K562 (cell line): ENCODE measurements around the gene PPCDC. TPM values are rescaled to one million over a fixed set of nuclear protein-coding genes. Genes with fewer than 3 reads are reported as not detected.
A peak's percentile ranks its signal among the peaks of the same experiment; 100 is the strongest.

Source experiments
- ATF1 ChIP-seq, 2 experiments: fragments of 450-650 bp in 1 of 2; IDR thresholded peaks; 2 replicates each; pipeline ENCODE4 v1.6.1; 2016; ENCODE audit warnings: missing compliant biosample characterization in 1 of 2, missing genetic modification characterization in 1 of 2
- BRCA1 ChIP-seq, 2 experiments: fragments of 450-650 bp in 1 of 2; sonication (generic) in 1 of 2; formaldehyde crosslinking in 1 of 2; IDR thresholded peaks; 2 replicates each; pipeline versions ENCODE4 v1.5.0 to v1.6.1; 2017 to 2020; ENCODE audit warnings: mild to moderate bottlenecking in 1 of 2, missing genetic modification reagents in 1 of 2
- CHD1 ChIP-seq: fragments of 200-600 bp; sonication (generic); IDR thresholded peaks from one replicate; pipeline ENCODE4 v1.6.1; 2012; ENCODE audit warnings: mild to moderate bottlenecking, moderate library complexity, low read length, inconsistent platforms
- E2F4 ChIP-seq: sonication (generic); formaldehyde crosslinking; IDR thresholded peaks from 2 replicates; pipeline ENCODE4 v1.8.0; 2022; ENCODE audit warnings: mild to moderate bottlenecking, low read depth, missing genetic modification reagents
- E2F6 ChIP-seq, 2 experiments: IDR thresholded peaks; 2 replicates each; pipeline ENCODE4 v1.6.1; 2011; ENCODE audit warnings: borderline replicate concordance in 1 of 2, control low read depth in 1 of 2, low read depth in 1 of 2, low read length in 1 of 2, mild to moderate bottlenecking in 1 of 2, mixed read lengths in 1 of 2, moderate library complexity in 1 of 2; ENCODE audit not compliant: insufficient read depth in 1 of 2, insufficient read length in 1 of 2, poor library complexity in 1 of 2, severe bottlenecking in 1 of 2; ENCODE audit errors: extremely low read depth in 1 of 2
- FOSL1 ChIP-seq: fragments of 200-800 bp; sonication (Bioruptor generic); conservative IDR thresholded peaks from 2 replicates; pipeline ENCODE4 v1.6.1; 2016; ENCODE audit warnings: missing genetic modification characterization, missing compliant biosample characterization
- GABPA ChIP-seq: fragments of 200-800 bp; sonication (Bioruptor generic); conservative IDR thresholded peaks from 2 replicates; pipeline ENCODE4 v1.6.1; 2016; ENCODE audit warnings: low read depth, missing genetic modification characterization, missing compliant biosample characterization
- GTF2F1 ChIP-seq: IDR thresholded peaks from 2 replicates; pipeline ENCODE4 v1.6.1; 2011; ENCODE audit warnings: low read depth, low read length, improper control_type of control experiment
- HINFP ChIP-seq: fragments of 450-650 bp; conservative IDR thresholded peaks from 2 replicates; pipeline ENCODE4 v1.6.1; 2016; ENCODE audit warnings: missing genetic modification characterization, low read depth, mild to moderate bottlenecking, control low read depth, missing compliant biosample characterization
- KDM2B ChIP-seq: fragments of 250-450 bp; sonication (Bioruptor Pico); IDR thresholded peaks from 2 replicates; pipeline ENCODE4 v1.8.0; 2021; ENCODE audit warnings: mild to moderate bottlenecking, moderate library complexity
- NR2C2 ChIP-seq, 2 experiments: fragments of 200-800 bp in 1 of 2; sonication (Bioruptor generic) in 1 of 2; sonication (generic) in 1 of 2; formaldehyde crosslinking in 1 of 2; IDR thresholded peaks; 2 replicates each; pipeline versions ENCODE4 v1.6.1 to v1.8.0; 2016 to 2022; ENCODE audit warnings: mild to moderate bottlenecking in 1 of 2, missing compliant biosample characterization in 1 of 2, missing genetic modification characterization in 1 of 2, missing genetic modification reagents in 1 of 2
- TCF15 ChIP-seq: fragments of 250-450 bp; sonication (Bioruptor Pico); IDR thresholded peaks from 2 replicates; pipeline ENCODE4 v1.8.0; 2022; ENCODE audit warnings: moderate library complexity, mild to moderate bottlenecking, inconsistent platforms
- XRCC4 ChIP-seq: IDR thresholded peaks from one replicate; pipeline ENCODE4 v1.6.1; 2011; ENCODE audit not compliant: insufficient read depth, insufficient read length; ENCODE audit errors: extremely low read depth
- ZNF232 ChIP-seq: sonication (generic); formaldehyde crosslinking; IDR thresholded peaks from 2 replicates; pipeline ENCODE4 v1.8.0; 2022; ENCODE audit warnings: mild to moderate bottlenecking, missing genetic modification reagents
- ZNF398 ChIP-seq: fragments of 250-450 bp; sonication (Bioruptor Pico); IDR thresholded peaks from 2 replicates; pipeline ENCODE4 v1.8.0; 2021; ENCODE audit warnings: moderate library complexity, mild to moderate bottlenecking, inconsistent platforms
- ZNF512 ChIP-seq: IDR thresholded peaks from 2 replicates; pipeline ENCODE4 v1.6.1; 2016; ENCODE audit warnings: missing genetic modification characterization, missing compliant biosample characterization
- ZNF586 ChIP-seq: fragments of 450-650 bp; formaldehyde crosslinking; conservative IDR thresholded peaks from 2 replicates; pipeline ENCODE4 v1.4.0; 2020; ENCODE audit warnings: mild to moderate bottlenecking, moderate library complexity
- polyA plus RNA-seq, 8 experiments: library from polyadenylated mRNA; depleted of rRNA in 4 of 8; stranded (reverse) in 5 of 8; unstranded in 3 of 8; fragments of >200 nt; fragmentation: Nextera tagmentation in 2 of 8; fragmentation: Illumina TruSeq in 1 of 8; extraction: Ambion mirVana in 2 of 8; extraction: Trizol in 1 of 8; gene quantifications; 2 replicates each; pipeline versions ENCODE4 v1.2.1 to v1.2.3, GENCODE V29; 2011 to 2014; ENCODE audit warnings: inconsistent platforms in 1 of 8, missing spikeins in 1 of 8
- total RNA-seq, 7 experiments: library from RNA; depleted of rRNA in 6 of 7; stranded (reverse); fragments of >200 nt in 6 of 7; fragmentation: Illumina TruSeq in 2 of 7; extraction: Trizol in 2 of 7; gene quantifications; 2 replicates each; pipeline versions ENCODE4 v1.2.1 to v1.2.3, GENCODE V29; 2011 to 2021; ENCODE audit warnings: low replicate concordance in 1 of 7

PPCDC gene
- total and polyA plus RNA-seq, 9 of the 15 experiments (the other 6 are each of a cell fraction or from before 2014, with no cell fraction given) = 10.9 to 53.6 (median 16.7) TPM

- TF ChIP-seq BRCA1 (IDR thresholded peaks at IDR 0.05) (no peak), BRCA1 (CRISPR knock-in tag; IDR thresholded peaks at IDR 0.05) (no peak), TCF15 (CRISPR knock-in tag) (no peak), FOSL1 (tag) (peak; percentile 55; the same call in 1 of the 2 replicates), KDM2B (CRISPR knock-in tag) (no peak), XRCC4 (no peak), ZNF232 (CRISPR knock-in tag) (no peak), CHD1 (no peak), E2F6 (IDR thresholded peaks at IDR 0.05; ENCODE audit: borderline replicate concordance in 1 of 2, extremely low read depth in 1 of 2, insufficient read depth in 1 of 2, insufficient read length in 1 of 2, low read depth in 1 of 2, low read length in 1 of 2, poor library complexity in 1 of 2, severe bottlenecking in 1 of 2) (no peak), ZNF586 (CRISPR knock-in tag) (no peak), GTF2F1 (no peak), ATF1 (CRISPR knock-in tag; IDR thresholded peaks at IDR 0.05) (no peak), ATF1 (tag; IDR thresholded peaks at IDR 0.05) (no peak), E2F4 (CRISPR knock-in tag) (no peak), HINFP (tag) (no peak), NR2C2 (CRISPR knock-in tag; IDR thresholded peaks at IDR 0.05) (no peak), NR2C2 (tag; IDR thresholded peaks at IDR 0.05) (0 out of 2 replicates have a peak, but pooled peaks have one; percentile 3), GABPA (tag) (0 out of 2 replicates have a peak, but pooled peaks have one; percentile 25), ZNF512 (no peak), ZNF398 (CRISPR knock-in tag) (no peak)
Measured at GRCh38 chr15:75067123-75067830, 43.9 kb downstream of the PPCDC start (continued).
